ENCODE results near the gene NRXN2. TPM values are rescaled to one million over a fixed set of nuclear protein-coding genes. Genes with fewer than 3 reads are reported as not detected.

The NRXN2 gene
- total and polyA plus RNA-seq, 2 of the 13 experiments (the other 11 are each of a cell fraction or from before 2014, with no cell fraction given) = not detected

DNA sequence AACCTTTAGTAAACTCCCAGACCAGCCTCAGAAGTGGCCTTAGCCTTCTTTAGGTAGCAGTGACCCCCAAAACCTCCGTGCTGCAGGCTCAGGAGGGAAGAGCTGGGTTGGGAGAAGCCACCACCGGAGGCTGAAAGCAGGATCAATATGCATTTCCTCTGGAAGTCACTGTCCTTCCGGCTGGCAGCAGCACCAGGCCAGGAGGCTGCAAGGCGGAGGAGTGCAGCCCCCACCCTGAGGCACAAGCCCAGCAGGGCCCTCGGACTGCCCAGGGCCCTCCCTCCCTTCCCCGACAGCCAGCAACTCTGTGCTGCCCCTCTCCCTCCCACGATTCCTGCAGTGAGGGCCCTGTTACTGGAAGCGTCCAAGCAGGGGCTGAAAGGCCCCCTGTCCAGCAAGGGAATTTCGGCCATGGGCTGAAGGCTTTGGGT lies 3.2 kb upstream of the NRXN2 start (continued):
- no peak for TF ChIP-seq ZMYM2 (CRISPR knock-in tag; IDR thresholded peaks at IDR 0.05)
- no peak for TF ChIP-seq NR1H2 (CRISPR knock-in tag; IDR thresholded peaks at IDR 0.05; ENCODE audit: borderline replicate concordance, low read depth)
- TF ChIP-seq GABPB1 (CRISPR knock-in tag; IDR thresholded peaks at IDR 0.05) = peak; percentile 36; the same call in 1 of the 2 replicates
- TF ChIP-seq FOXC1 (CRISPR knock-in tag; IDR thresholded peaks at IDR 0.05; ENCODE audit: borderline replicate concordance) = no peak
- peak; percentile 8 for TF ChIP-seq TEAD3 (CRISPR knock-in tag; optimal IDR thresholded peaks at IDR 0.05; ENCODE audit: borderline replicate concordance)
- TF ChIP-seq HBP1 (CRISPR knock-in tag; IDR thresholded peaks at IDR 0.05; ENCODE audit: low read depth) = no peak
- TF ChIP-seq MEIS2 (CRISPR knock-in tag; IDR thresholded peaks at IDR 0.05) = no peak
- TF ChIP-seq GABPA (IDR thresholded peaks at IDR 0.05; ENCODE audit: low read depth, low read length) = peak; percentile 28; the same call in 1 of the 2 replicates
- peak; percentile 34; the same call in 1 of the 2 replicates for TF ChIP-seq GABPA (CRISPR knock-in tag; IDR thresholded peaks at IDR 0.05; ENCODE audit: low read depth)
- no peak for TF ChIP-seq U2AF1 (optimal IDR thresholded peaks at IDR 0.05; ENCODE audit: low read depth, low read length)
- no peak for TF ChIP-seq ZNF782 (CRISPR knock-in tag; IDR thresholded peaks at IDR 0.05; ENCODE audit: borderline replicate concordance)
- 0 out of 2 replicates have a peak, but pooled peaks have one; percentile 22 for TF ChIP-seq ZNF891 (CRISPR knock-in tag; IDR thresholded peaks at IDR 0.05)
- no peak for TF ChIP-seq TEF (CRISPR knock-in tag; IDR thresholded peaks at IDR 0.05)
- no peak for TF ChIP-seq THAP11 (CRISPR knock-in tag; IDR thresholded peaks at IDR 0.05)
- peak; percentile 77 for TF ChIP-seq ZNF292 (CRISPR knock-in tag; IDR thresholded peaks at IDR 0.05; ENCODE audit: borderline replicate concordance, low read depth)
- TF ChIP-seq, protein P1, sequence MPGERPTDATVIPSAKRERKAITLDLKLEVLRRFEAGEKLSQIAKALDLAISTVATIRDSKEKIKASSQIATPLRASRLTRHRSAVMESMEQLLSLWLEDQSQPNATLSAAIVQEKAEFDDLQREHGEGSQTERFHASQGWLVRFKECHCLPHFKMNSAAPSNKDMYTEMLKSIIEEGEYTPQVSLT (CRISPR knock-in tag; IDR thresholded peaks at IDR 0.05; ENCODE audit: borderline replicate concordance, low read depth) = no peak
- no peak for TF ChIP-seq ESRRA (CRISPR knock-in tag; IDR thresholded peaks at IDR 0.05; ENCODE audit: low read depth)
- no peak for TF ChIP-seq POLR2AphosphoS2 (IDR thresholded peaks at IDR 0.05; ENCODE audit: low read depth, low read length)
- TF ChIP-seq, protein P2, sequence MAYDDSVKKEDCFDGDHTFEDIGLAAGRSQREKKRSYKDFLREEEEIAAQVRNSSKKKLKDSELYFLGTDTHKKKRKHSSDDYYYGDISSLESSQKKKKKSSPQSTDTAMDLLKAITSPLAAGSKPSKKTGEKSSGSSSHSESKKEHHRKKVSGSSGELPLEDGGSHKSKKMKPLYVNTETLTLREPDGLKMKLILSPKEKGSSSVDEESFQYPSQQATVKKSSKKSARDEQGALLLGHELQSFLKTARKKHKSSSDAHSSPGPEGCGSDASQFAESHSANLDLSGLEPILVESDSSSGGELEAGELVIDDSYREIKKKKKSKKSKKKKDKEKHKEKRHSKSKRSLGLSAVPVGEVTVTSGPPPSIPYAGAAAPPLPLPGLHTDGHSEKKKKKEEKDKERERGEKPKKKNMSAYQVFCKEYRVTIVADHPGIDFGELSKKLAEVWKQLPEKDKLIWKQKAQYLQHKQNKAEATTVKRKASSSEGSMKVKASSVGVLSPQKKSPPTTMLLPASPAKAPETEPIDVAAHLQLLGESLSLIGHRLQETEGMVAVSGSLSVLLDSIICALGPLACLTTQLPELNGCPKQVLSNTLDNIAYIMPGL (CRISPR knock-in tag; IDR thresholded peaks at IDR 0.05; ENCODE audit: borderline replicate concordance in 1 of 2, low read depth in 1 of 2) = no peak
- TF ChIP-seq FOXO4 (CRISPR knock-in tag; conservative IDR thresholded peaks at IDR 0.05) = 0 out of 2 replicates have a peak, but pooled peaks have one; percentile 25
- no peak for TF ChIP-seq SMAD3 (CRISPR knock-in tag; IDR thresholded peaks at IDR 0.05)
